Cortex of kidney (tissue), 1 donor: ENCODE measurements around the gene FBXL4.
"Not testable (repeated sequence)": the region's sequence is repeated elsewhere in the genome, so short reads cannot be mapped to it uniquely, and the experiment has no call there.

Experiments
- DNase-seq: peaks from one replicate; lab custom pipeline; 2025; lab: John Stamatoyannopoulos, UW

Gene FBXL4

GRCh38 chr6:98945311-98946115 is 2.2 kb downstream of the FBXL4 start:
- no peak for DNase-seq

- DNase-seq: no peak
These were observed 3.1 kb downstream of the FBXL4 start for GRCh38 chr6:98944598-98945081.

GRCh38 chr6:98944168-98944567 is 3.6 kb downstream of the FBXL4 start:
- DNase-seq: no peak

GRCh38 chr6:98942263-98942803 is 5.4 kb downstream of the FBXL4 start:
- no peak for DNase-seq

- DNase-seq: no peak
These were observed 6.4 kb downstream of the FBXL4 start for GRCh38 chr6:98941319-98941718.

GRCh38 chr6:98937351-98937750 is 10.4 kb downstream of the FBXL4 start:
- no peak for DNase-seq

- no peak for DNase-seq
These were observed 15.4 kb downstream of the FBXL4 start for GRCh38 chr6:98932381-98932780.

GRCh38 chr6:98931696-98932095 is 16.1 kb downstream of the FBXL4 start:
- no peak for DNase-seq

GRCh38 chr6:98929498-98930060 is 18.2 kb downstream of the FBXL4 start:
- DNase-seq: no peak

- no peak for DNase-seq
These were observed 19.1 kb downstream of the FBXL4 start for GRCh38 chr6:98928688-98929087.

GRCh38 chr6:98927534-98927933 is 20.2 kb downstream of the FBXL4 start:
- no peak for DNase-seq

GRCh38 chr6:98925831-98926230 is 21.9 kb downstream of the FBXL4 start:
- no peak for DNase-seq

- no peak for DNase-seq
These were observed 23.1 kb downstream of the FBXL4 start for GRCh38 chr6:98924647-98925046.

GRCh38 chr6:98920904-98921431 is 26.8 kb downstream of the FBXL4 start:
- no peak for DNase-seq

GRCh38 chr6:98910946-98911345 is 36.8 kb downstream of the FBXL4 start:
- not testable (repeated sequence) for DNase-seq

GRCh38 chr6:98909236-98909635 is 38.5 kb downstream of the FBXL4 start:
- no peak for DNase-seq

GRCh38 chr6:98906342-98906741 is 41.4 kb downstream of the FBXL4 start:
- DNase-seq: not testable (repeated sequence)

- DNase-seq: no peak
These were observed 42.0 kb downstream of the FBXL4 start for GRCh38 chr6:98905759-98906158.

- no peak for DNase-seq
These were observed 43.6 kb downstream of the FBXL4 start for GRCh38 chr6:98904096-98904495.

- DNase-seq: no peak
These were observed 47.0 kb downstream of the FBXL4 start for GRCh38 chr6:98900706-98901105.

- DNase-seq: no peak
These were observed 52.9 kb downstream of the FBXL4 start for GRCh38 chr6:98894810-98895209.

GRCh38 chr6:98887650-98888049 is 60.1 kb downstream of the FBXL4 start:
- no peak for DNase-seq

GRCh38 chr6:98885330-98885729 is 62.4 kb downstream of the FBXL4 start:
- no peak for DNase-seq
